BE2C (cell line): ENCODE results near the gene GPR32.
A peak's percentile ranks its signal among the peaks of the same experiment; 100 is the strongest.

Experiments
- DNase-seq: peaks from one replicate; pipeline ENCODE4 v3.0.0-alpha.2; 2020
- H3K27me3 ChIP-seq: fragments of 250-450 bp; sonication (Bioruptor Pico); 2 replicates; pipeline ENCODE4 v1.5.1; 2020; ENCODE audit warnings: mild to moderate bottlenecking
- H3K36me3 ChIP-seq: fragments of 250-450 bp; sonication (Bioruptor Pico); 2 replicates; pipeline ENCODE4 v1.5.1; 2020; ENCODE audit warnings: mild to moderate bottlenecking
- H3K4me1 ChIP-seq: fragments of 250-450 bp; sonication (Bioruptor Pico); 2 replicates; pipeline ENCODE4 v1.5.1; 2020
- H3K4me3 ChIP-seq: 2 replicates; pipeline ENCODE4 v1.5.1; 2011; ENCODE audit warnings: low read depth, low read length
- H3K9me3 ChIP-seq: fragments of 250-450 bp; sonication (Bioruptor Pico); 2 replicates; pipeline ENCODE4 v1.5.1; 2020
- CTCF ChIP-seq: IDR thresholded peaks from 2 replicates; pipeline ENCODE4 v1.5.1; 2012; ENCODE audit warnings: mild to moderate bottlenecking, low read depth, low read length

The GPR32 gene

DNA sequence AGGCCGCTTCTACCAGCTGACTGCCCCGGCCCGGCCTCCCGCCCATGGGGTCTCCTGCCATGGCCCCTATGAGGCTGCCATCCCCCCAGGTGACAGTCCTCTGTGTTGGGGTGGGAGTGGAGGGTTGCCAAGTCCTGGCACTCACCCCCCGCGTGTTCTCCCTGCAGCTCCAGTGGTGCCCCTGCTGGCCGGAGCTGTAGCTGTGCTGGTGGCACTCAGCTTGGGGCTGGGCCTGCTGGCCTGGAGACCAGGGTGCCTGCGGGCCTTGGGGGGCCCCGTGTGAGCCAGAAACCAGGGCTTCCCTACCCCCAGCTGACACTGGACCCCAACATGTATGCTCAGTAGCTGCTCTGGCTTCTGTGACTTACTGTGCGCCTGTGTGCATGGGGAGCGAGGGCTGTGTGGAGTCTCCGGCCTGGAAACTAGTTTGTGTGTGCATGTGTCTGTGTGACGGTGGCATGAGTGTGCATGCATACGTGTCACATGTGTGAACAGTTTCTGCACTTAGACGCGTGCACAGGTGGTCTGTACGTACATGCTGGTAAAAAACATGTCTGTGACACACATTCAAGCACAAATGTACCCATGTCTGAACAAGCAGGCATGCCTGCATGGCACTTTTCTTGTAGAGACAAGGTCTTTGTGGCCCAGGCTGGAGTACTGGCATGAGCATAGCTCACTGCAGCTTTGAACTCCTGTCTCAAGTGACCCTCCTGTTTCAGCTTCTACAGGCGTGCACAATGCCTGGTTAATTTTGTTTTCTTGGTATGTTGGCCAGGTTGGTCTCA is 24.8 kb downstream of the GPR32 start:
- Histone ChIP-seq H3K4me1 (peaks cover 14% of the 10 kb centered on the region), H3K36me3 (peaks cover 42% of the 10 kb centered on the region), H3K9me3 (no peaks in the 10 kb centered on the region), H3K27me3 (no peaks in the 10 kb centered on the region), H3K4me3 (no peak overlapping the region)
- peak; percentile 61 for DNase-seq
- TF ChIP-seq CTCF: peak; percentile 41

DNA sequence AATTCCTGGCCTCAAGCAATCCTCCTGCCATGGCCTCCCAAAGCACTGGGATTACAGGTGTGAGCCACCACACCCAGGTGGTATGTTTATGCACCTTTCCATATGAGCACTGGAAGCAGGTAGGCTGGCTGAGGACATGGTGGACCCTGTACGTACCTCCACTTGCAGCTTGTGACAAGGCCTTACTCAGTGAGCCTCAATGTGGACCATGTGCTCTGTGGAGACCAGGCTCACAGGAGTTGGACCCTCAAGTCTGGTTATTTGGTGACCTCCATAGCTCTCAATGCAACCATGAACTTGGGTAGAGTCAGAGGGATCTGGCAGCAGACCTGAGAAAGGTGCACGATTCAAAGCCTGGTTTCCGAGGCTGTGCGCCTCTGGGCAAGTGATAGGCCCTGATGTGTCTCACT is 25.4 kb downstream of the GPR32 start:
- no peak for TF ChIP-seq CTCF
- Histone ChIP-seq H3K9me3 (no peaks in the 10 kb centered on the region), H3K4me3 (no peak overlapping the region), H3K27me3 (no peaks in the 10 kb centered on the region), H3K36me3 (peaks cover 45% of the 10 kb centered on the region), H3K4me1 (peaks cover 14% of the 10 kb centered on the region)
- no peak for DNase-seq

- Histone ChIP-seq H3K36me3 (peaks cover 49% of the 10 kb centered on the region), H3K27me3 (no peaks in the 10 kb centered on the region), H3K4me3 (no peak overlapping the region), H3K4me1 (peaks cover 14% of the 10 kb centered on the region), H3K9me3 (no peaks in the 10 kb centered on the region)
- DNase-seq: no peak
- TF ChIP-seq CTCF: 0 out of 2 replicates have a peak, but pooled peaks have one; percentile 11
Observed at GRCh38 chr19:50796128-50796633, 25.9 kb downstream of the GPR32 start.

DNA sequence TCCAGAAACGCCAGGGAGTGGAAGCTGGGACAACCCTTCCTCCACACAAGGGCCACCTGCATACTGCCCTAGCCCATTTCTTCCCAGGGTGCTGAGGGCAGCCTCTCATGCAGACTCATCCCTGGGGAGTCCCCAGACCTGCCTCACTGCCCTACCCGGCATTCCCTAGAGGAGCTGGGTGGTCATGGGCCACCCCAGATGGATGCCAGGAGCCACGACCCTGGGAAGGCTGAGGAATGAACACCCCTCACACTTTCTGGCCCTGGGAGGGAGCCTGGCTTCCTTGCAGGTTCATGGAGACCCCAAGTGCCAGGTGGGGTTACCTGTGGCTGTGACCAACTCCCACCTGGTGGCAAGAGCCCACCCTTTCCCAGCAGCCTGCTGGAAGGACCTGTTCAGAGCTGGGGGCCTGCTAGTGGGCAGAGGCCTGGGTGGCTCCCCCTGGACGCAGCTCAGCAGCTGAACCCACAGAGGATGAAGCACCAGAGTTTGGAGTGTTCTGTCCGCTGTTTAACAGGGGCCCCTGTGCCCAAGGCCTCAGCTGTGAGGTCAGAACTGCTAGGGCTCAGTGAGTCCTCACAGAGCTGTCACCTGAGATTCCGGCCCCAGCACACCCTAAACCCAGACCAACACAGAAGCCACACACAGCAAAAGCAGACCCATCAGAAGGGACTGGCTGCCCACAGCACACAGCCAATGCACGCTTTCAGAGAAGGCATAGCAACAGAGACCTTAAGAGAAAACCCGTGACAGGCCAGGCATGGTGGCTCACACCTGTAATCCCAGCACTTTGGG is 26.6 kb downstream of the GPR32 start:
- H3K4me3 ChIP-seq: no peak overlapping the region
- peaks cover 55% of the 10 kb centered on the region for H3K36me3 ChIP-seq
- H3K4me1 ChIP-seq: peaks cover 14% of the 10 kb centered on the region

DNA sequence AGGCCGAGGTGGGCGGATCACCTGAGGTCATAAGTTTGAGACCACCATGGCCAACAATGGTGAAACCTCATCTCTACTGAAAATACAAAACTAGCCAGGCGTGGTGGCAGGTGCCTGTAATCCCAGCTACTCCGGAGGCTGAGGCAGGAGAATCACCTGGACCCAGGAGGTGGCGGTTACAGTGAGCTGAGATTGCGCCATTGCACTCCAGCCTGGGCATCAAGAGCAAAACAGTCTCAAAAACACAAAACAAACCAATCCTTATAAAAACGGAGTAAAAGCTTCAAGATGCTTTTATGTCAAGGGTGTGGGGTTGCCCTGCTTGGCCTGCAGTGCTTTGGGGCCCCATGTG is 27.1 kb downstream of the GPR32 start:
- Histone ChIP-seq H3K9me3 (no peaks in the 10 kb centered on the region), H3K4me3 (no peak overlapping the region), H3K4me1 (peaks cover 16% of the 10 kb centered on the region), H3K27me3 (no peaks in the 10 kb centered on the region), H3K36me3 (peaks cover 61% of the 10 kb centered on the region)
- DNase-seq: no peak
- no peak for TF ChIP-seq CTCF

More for the DNA sequence above, 26.6 kb downstream of the GPR32 start:
- no peak for DNase-seq
- no peaks in the 10 kb centered on the region for H3K27me3 ChIP-seq
- TF ChIP-seq CTCF: no peak
- no peaks in the 10 kb centered on the region for H3K9me3 ChIP-seq
